ENCODE results near the gene NANOS3. TPM values are rescaled to one million over a fixed set of nuclear protein-coding genes. Genes with fewer than 3 reads are reported as not detected.

The NANOS3 gene
- total and polyA plus RNA-seq, 2 of the 13 experiments (the other 11 are each of a cell fraction or from before 2014, with no cell fraction given): 0.21 TPM; not detected in 1

- TF ChIP-seq ZNF878 (CRISPR knock-in tag; IDR thresholded peaks at IDR 0.05) (no peak), DMAP1 (CRISPR knock-in tag; IDR thresholded peaks at IDR 0.05) (0 out of 2 replicates have a peak, but pooled peaks have one; percentile 20), MAFK (conservative IDR thresholded peaks at IDR 0.05 in 1 of 2, IDR thresholded peaks at IDR 0.05 in 1 of 2; ENCODE audit: low read length in 2 of 2) (no peak), ZNF781 (CRISPR knock-in tag; IDR thresholded peaks at IDR 0.05; ENCODE audit: borderline replicate concordance, not compliant biosample characterization) (no peak), ZNF510 (CRISPR knock-in tag; IDR thresholded peaks at IDR 0.05; ENCODE audit: low read depth) (no peak), ZNF496 (CRISPR knock-in tag; IDR thresholded peaks at IDR 0.05; ENCODE audit: insufficient replicate concordance) (no peak), SNAPC5 (CRISPR knock-in tag; IDR thresholded peaks at IDR 0.05; ENCODE audit: borderline replicate concordance) (no peak), ZNF30 (CRISPR knock-in tag; IDR thresholded peaks at IDR 0.05) (no peak), KLF11 (CRISPR knock-in tag; IDR thresholded peaks at IDR 0.05) (no peak), FOSL1 (CRISPR knock-in tag; IDR thresholded peaks at IDR 0.05; ENCODE audit: borderline replicate concordance) (no peak), HOXA3 (CRISPR knock-in tag; IDR thresholded peaks at IDR 0.05) (no peak), MEIS2 (CRISPR knock-in tag; IDR thresholded peaks at IDR 0.05) (no peak), MBNL3 (CRISPR knock-in tag; conservative IDR thresholded peaks at IDR 0.05) (no peak), ETV5 (CRISPR knock-in tag; IDR thresholded peaks at IDR 0.05; ENCODE audit: borderline replicate concordance) (no peak)
- TF ChIP-seq, protein P1, sequence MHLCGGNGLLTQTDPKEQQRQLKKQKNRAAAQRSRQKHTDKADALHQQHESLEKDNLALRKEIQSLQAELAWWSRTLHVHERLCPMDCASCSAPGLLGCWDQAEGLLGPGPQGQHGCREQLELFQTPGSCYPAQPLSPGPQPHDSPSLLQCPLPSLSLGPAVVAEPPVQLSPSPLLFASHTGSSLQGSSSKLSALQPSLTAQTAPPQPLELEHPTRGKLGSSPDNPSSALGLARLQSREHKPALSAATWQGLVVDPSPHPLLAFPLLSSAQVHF (CRISPR knock-in tag; IDR thresholded peaks at IDR 0.05): no peak
These were observed 29.6 kb downstream of the NANOS3 start (continued) for GRCh38 chr19:13906521-13906904.

Measured in HepG2 (cell line).